ENCODE data around the gene SLC6A11.

SLC6A11 gene

DNA sequence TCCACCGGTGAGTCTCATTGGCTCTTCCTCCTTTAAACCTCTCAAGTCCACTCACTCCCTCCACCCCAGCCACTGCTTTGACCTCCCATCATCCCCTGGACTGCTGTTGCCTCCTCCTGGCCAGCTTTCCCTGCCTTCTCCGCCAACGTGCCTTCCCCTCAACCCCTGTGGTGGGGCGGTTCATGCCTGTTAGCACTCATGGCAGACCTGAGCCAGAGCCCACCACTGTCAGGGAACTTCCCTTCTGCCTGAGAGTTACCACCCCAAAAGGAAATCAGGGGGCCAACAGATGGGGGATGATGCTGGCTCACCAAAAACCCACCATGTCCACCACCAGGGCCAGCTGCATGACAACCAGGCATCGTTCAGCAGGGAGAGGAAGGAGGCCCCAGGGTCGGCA lies 132.3 kb downstream of the SLC6A11 start:
- Histone ChIP-seq H3K4me3 (ENCODE audit: low read depth in 1 of 2, low read length in 2 of 2) (no peak overlapping the region), H3K27ac (ENCODE audit: low read length) (no peak overlapping the region), H3K27me3 (ENCODE audit: low read depth, low read length) (no peaks in the 10 kb centered on the region), H3K9me3 (ENCODE audit: control insufficient read depth in 1 of 2, low read length in 2 of 2) (no peaks in the 10 kb centered on the region), H3K4me1 (ENCODE audit: control insufficient read depth in 1 of 2, insufficient read depth in 2 of 2, low read length in 2 of 2) (no peaks in the 10 kb centered on the region), H3K36me3 (ENCODE audit: control insufficient read depth in 1 of 2, insufficient read depth in 2 of 2, low read length in 2 of 2) (no peaks in the 10 kb centered on the region)

DNA sequence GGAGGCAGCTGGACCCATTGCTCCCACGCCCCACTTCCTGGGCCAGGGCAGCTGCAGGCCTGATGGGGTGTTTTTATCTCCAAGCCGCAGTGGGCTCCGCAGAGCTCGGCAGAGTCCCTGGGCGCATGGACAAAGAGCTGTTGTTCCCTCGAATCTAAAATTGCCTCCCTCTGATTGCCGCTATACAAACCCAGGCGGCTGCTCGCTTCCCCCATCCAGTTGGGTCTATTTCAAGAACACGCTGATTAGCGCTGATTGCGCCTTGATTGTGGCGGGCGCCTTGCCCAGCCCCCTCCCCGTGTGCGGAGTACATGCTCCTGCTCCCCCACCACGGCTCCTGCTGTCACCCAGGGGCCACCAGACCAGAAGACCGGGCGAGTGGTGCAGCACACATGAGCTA lies 133.2 kb downstream of the SLC6A11 start:
- no peak overlapping the region for H3K27ac ChIP-seq (ENCODE audit: low read length)
- H3K36me3 ChIP-seq (ENCODE audit: control insufficient read depth in 1 of 2, insufficient read depth in 2 of 2, low read length in 2 of 2): no peaks in the 10 kb centered on the region
- no peak overlapping the region for H3K4me3 ChIP-seq (ENCODE audit: low read depth in 1 of 2, low read length in 2 of 2)
- H3K9me3 ChIP-seq (ENCODE audit: control insufficient read depth in 1 of 2, low read length in 2 of 2): no peaks in the 10 kb centered on the region
- no peaks in the 10 kb centered on the region for H3K27me3 ChIP-seq (ENCODE audit: low read depth, low read length)
- H3K4me1 ChIP-seq (ENCODE audit: control insufficient read depth in 1 of 2, insufficient read depth in 2 of 2, low read length in 2 of 2): no peaks in the 10 kb centered on the region

DNA sequence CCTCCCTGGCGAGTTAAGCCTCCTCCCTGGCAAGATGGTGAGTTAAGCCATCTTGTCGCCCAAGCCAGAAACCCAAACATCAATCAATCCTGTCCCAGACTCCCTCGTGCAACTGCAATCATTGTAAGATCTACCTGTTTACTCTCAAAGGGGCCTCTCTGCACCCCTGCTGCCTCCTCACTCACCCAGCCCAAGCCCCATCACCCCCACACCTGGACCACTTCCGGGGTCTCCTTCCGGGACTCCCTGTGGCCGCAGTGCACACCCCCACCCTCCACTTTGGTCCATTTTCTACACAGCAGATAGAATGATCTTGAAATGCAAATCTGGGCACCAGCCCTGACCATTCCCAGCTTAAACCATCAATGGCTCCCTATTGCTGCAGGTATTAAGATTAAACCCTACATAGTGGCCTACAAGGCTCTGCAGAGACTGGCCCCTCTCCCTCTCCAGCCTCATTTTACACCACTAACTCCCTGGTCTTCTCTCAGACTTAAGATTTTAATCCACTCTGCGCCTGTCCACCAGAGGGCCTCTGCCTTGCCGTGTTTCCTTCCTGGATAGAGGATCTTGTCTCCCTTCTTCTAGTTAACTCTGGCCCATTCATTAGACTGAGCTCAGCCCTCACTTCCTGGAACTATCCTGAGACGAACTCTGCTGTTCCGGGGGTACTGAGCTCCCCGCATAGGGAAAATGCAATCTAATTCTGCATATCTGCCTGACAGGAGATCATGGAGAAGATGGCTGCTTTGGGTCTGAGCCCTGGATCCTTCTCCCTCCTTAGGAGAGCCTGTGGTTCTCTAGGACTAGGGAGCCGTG lies 134.7 kb downstream of the SLC6A11 start:
- Histone ChIP-seq H3K9me3 (ENCODE audit: control insufficient read depth in 1 of 2, low read length in 2 of 2) (no peaks in the 10 kb centered on the region), H3K27ac (ENCODE audit: low read length) (no peak overlapping the region), H3K27me3 (ENCODE audit: low read depth, low read length) (no peaks in the 10 kb centered on the region), H3K4me1 (ENCODE audit: control insufficient read depth in 1 of 2, insufficient read depth in 2 of 2, low read length in 2 of 2) (no peaks in the 10 kb centered on the region), H3K36me3 (ENCODE audit: control insufficient read depth in 1 of 2, insufficient read depth in 2 of 2, low read length in 2 of 2) (no peaks in the 10 kb centered on the region), H3K4me3 (ENCODE audit: low read depth in 1 of 2, low read length in 2 of 2) (no peak overlapping the region)

DNA sequence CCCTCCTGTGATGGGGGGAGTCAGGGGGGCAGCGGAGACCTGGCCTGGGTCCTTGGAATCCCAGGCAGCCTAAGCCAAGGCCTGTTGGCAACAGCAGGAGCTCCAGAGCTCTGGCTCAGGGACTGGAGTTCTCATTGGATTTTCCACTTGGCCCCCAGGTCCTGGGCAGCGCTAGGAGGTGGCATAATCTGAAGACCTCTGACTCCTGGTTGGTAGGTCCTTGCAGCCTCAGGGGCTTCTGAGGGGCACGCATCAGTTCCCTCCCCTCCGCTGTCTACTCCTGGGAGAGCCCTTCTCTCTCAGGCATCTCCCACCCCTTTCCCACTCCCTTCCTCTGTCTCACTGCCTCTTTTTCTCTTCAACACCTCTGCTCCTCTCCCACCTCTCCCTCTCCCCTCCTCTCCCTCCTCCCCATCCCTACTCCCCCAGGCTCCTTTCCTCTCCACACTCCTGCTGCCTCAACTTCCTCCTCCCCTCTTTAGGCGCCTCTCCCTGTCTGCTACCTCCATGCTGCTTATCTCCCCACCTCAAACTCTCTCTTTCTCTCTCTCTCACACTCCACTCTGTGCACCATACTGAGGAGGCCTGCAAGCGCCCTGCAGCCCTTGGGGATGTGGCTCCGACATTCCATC lies 135.4 kb downstream of the SLC6A11 start:
- Histone ChIP-seq H3K27ac (ENCODE audit: low read length) (no peak overlapping the region), H3K36me3 (ENCODE audit: control insufficient read depth in 1 of 2, insufficient read depth in 2 of 2, low read length in 2 of 2) (no peaks in the 10 kb centered on the region), H3K9me3 (ENCODE audit: control insufficient read depth in 1 of 2, low read length in 2 of 2) (no peaks in the 10 kb centered on the region), H3K27me3 (ENCODE audit: low read depth, low read length) (no peaks in the 10 kb centered on the region), H3K4me3 (ENCODE audit: low read depth in 1 of 2, low read length in 2 of 2) (no peak overlapping the region), H3K4me1 (ENCODE audit: control insufficient read depth in 1 of 2, insufficient read depth in 2 of 2, low read length in 2 of 2) (peaks cover 0 to 4% of the 10 kb centered on the region in 2 donors)

DNA sequence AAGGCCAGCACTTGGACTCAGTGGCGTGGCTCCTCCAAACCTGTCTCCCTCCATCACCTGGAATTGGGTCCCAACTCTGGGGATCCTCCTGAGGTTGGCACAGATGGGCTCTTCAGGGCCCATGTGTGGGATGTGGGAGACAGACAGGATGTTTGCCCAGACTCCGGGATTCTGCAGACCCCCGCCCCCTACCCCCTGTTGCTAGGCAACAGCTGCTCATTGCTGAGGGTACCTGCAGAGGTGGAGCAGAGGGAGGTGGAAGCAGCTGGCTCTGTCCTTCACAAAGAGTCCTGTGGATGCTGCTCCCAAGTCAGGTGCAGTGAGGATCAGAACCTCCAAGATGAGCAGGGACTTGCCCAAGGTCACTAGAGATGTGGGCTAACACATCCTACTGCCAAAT lies 136.5 kb downstream of the SLC6A11 start:
- no peak overlapping the region for H3K27ac ChIP-seq (ENCODE audit: low read length)

DNA sequence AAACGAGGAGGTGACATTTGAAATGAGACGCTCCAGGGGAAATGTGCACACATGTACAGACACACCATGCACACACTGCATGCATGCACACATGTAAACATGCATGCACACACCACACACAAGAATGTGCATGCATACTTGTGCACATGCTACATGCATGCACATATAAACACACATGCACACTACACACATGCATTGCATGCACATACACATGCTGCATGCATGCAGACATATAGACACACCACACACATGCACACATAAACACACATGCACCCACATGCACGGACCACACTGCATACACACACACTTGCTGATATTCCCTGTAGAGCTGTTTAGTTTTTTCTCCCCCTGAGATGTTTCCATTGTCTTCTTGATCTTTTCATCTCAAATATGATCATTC lies 138.7 kb downstream of the SLC6A11 start:
- H3K36me3 ChIP-seq (ENCODE audit: control insufficient read depth in 1 of 2, insufficient read depth in 2 of 2, low read length in 2 of 2): no peaks in the 10 kb centered on the region
- no peak overlapping the region for H3K4me3 ChIP-seq (ENCODE audit: low read depth in 1 of 2, low read length in 2 of 2)
- H3K9me3 ChIP-seq (ENCODE audit: control insufficient read depth in 1 of 2, low read length in 2 of 2): no peaks in the 10 kb centered on the region
- no peaks in the 10 kb centered on the region for H3K27me3 ChIP-seq (ENCODE audit: low read depth, low read length)
- H3K27ac ChIP-seq (ENCODE audit: low read length): no peak overlapping the region
- H3K4me1 ChIP-seq (ENCODE audit: control insufficient read depth in 1 of 2, insufficient read depth in 2 of 2, low read length in 2 of 2): peaks cover 0 to 14% of the 10 kb centered on the region in 2 donors

More for the DNA sequence above, 136.5 kb downstream of the SLC6A11 start:
- Histone ChIP-seq H3K36me3 (ENCODE audit: control insufficient read depth in 1 of 2, insufficient read depth in 2 of 2, low read length in 2 of 2) (no peaks in the 10 kb centered on the region), H3K9me3 (ENCODE audit: control insufficient read depth in 1 of 2, low read length in 2 of 2) (no peaks in the 10 kb centered on the region), H3K27me3 (ENCODE audit: low read depth, low read length) (no peaks in the 10 kb centered on the region), H3K4me1 (ENCODE audit: control insufficient read depth in 1 of 2, insufficient read depth in 2 of 2, low read length in 2 of 2) (peaks cover 0 to 14% of the 10 kb centered on the region in 2 donors), H3K4me3 (ENCODE audit: low read depth in 1 of 2, low read length in 2 of 2) (no peak overlapping the region)

DNA sequence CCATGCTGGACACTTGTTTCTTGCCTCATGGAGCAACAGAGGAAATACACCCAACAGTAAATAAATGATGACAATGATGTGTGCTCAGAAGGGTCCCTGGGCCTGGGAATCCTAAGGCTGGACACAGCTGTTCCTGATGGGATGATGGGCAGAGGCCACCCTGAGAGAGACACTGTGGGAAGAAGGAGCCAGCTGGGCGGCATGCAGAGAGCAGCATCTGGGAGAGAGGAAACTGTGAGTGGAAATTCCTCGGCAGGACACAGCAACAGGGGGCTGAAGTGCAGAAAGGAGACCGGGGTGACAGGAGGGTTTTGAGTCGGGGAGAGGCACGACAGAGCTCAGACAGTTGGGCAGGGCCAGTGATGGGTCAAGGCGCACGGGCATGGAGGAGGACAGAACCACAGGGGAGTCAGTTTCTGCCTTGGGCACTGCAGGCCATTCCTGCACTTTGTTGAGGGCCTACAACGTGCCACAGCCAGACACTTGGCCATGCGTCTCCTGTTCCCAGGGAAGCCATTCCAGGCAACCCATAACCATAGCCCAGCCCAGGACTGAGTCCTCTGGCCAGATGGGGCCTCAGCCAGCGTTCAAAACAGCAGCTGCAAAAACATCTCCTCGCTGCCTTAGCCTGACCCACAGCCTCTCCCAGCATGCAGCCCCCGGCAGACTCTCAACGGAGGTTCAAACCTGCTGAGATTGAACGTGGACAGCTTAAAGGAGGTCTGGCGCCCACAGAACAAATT lies 139.9 kb downstream of the SLC6A11 start:
- Histone ChIP-seq H3K4me1 (ENCODE audit: control insufficient read depth in 1 of 2, insufficient read depth in 2 of 2, low read length in 2 of 2) (peaks cover 0 to 14% of the 10 kb centered on the region in 2 donors), H3K4me3 (ENCODE audit: low read depth in 1 of 2, low read length in 2 of 2) (no peak overlapping the region), H3K27ac (ENCODE audit: low read length) (no peak overlapping the region), H3K36me3 (ENCODE audit: control insufficient read depth in 1 of 2, insufficient read depth in 2 of 2, low read length in 2 of 2) (no peaks in the 10 kb centered on the region), H3K9me3 (ENCODE audit: control insufficient read depth in 1 of 2, low read length in 2 of 2) (no peaks in the 10 kb centered on the region), H3K27me3 (ENCODE audit: low read depth, low read length) (no peaks in the 10 kb centered on the region)

DNA sequence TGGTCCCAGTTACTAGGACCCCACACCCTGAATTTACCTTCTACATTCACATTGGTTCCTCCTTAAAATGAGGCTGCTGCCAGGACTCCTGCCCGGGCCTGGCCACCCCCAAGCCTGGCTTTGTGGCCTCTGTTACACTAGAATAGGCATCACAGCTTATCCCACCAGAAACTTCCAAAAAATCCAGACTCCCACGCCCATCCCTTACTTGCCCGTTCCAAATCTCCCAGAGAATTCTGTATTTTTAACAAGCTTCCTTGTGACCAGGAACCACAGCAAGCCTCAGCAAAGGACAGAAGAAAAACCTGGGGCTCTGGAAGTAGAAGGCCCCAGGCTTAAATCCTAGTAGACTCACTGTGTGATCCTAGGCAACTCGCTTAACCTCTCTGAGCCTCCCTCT lies 140.5 kb downstream of the SLC6A11 start:
- H3K4me1 ChIP-seq (ENCODE audit: control insufficient read depth in 1 of 2, insufficient read depth in 2 of 2, low read length in 2 of 2): peaks cover 0 to 14% of the 10 kb centered on the region in 2 donors

DNA sequence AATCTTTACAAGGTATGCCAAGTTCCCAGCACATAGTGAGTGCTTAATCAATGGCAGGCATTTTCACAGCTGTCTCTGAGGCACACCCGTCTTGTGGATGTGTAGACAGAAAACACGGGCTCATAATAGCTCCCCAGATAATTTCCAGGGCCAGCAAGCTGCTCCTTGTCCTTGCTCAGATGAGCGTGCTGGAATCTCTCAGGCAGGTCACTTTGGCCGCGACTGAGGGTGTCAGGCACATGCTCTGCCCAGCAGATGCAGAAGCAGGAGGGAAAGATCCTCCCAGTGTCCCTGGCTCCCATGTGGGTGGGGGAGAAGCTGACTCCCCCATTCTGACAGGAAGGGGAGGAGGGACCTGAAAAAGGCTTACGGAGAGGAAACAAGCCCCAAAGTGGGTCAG lies 141.0 kb downstream of the SLC6A11 start:
- Histone ChIP-seq H3K4me1 (ENCODE audit: control insufficient read depth in 1 of 2, insufficient read depth in 2 of 2, low read length in 2 of 2) (peaks cover 0 to 14% of the 10 kb centered on the region in 2 donors), H3K9me3 (ENCODE audit: control insufficient read depth in 1 of 2, low read length in 2 of 2) (no peaks in the 10 kb centered on the region), H3K4me3 (ENCODE audit: low read depth in 1 of 2, low read length in 2 of 2) (no peak overlapping the region), H3K27me3 (ENCODE audit: low read depth, low read length) (no peaks in the 10 kb centered on the region), H3K36me3 (ENCODE audit: control insufficient read depth in 1 of 2, insufficient read depth in 2 of 2, low read length in 2 of 2) (no peaks in the 10 kb centered on the region), H3K27ac (ENCODE audit: low read length) (no peak overlapping the region)

More for the DNA sequence above, 140.5 kb downstream of the SLC6A11 start:
- H3K27me3 ChIP-seq (ENCODE audit: low read depth, low read length): no peaks in the 10 kb centered on the region
- no peaks in the 10 kb centered on the region for H3K36me3 ChIP-seq (ENCODE audit: control insufficient read depth in 1 of 2, insufficient read depth in 2 of 2, low read length in 2 of 2)
- no peak overlapping the region for H3K27ac ChIP-seq (ENCODE audit: low read length)
- H3K9me3 ChIP-seq (ENCODE audit: control insufficient read depth in 1 of 2, low read length in 2 of 2): no peaks in the 10 kb centered on the region
- no peak overlapping the region for H3K4me3 ChIP-seq (ENCODE audit: low read depth in 1 of 2, low read length in 2 of 2)

DNA sequence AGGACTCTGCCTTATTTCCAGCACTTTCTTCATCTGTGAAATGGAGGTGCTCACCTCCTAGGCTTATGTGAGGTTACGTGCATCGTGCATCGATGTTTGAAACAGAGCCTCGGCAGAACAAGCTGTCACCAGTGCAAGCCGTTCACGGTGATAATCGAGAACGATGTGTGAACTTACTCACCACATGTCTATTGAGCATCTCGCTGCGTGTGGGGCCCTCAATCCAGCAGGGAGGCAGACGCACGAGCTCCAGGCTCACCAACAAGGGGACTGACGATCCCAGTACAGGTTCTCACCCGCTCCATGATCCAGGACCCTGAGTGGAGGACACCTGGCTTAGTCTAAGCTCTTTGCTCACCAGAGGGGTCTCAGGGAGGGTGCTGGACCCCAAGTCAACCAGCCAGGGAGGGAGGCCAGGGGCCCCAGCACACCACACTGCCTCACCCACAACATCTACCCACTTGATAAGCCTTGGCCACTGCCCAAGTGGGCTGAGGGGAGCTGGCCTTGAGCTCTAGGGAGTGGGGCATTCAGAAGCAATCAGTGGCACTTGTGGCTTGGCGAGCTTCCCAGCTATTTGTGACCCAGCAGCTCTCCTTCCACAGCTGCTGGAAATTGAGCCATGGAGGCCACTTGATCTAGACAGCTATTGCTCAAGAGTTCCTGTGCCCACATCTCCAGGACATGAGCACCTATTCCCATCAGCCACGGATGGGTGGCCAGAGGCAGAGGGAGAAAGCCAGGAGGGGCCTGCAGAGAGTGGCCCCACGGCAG lies 142.1 kb downstream of the SLC6A11 start:
- H3K36me3 ChIP-seq (ENCODE audit: control insufficient read depth in 1 of 2, insufficient read depth in 2 of 2, low read length in 2 of 2): no peaks in the 10 kb centered on the region
- peaks cover 0 to 14% of the 10 kb centered on the region in 2 donors for H3K4me1 ChIP-seq (ENCODE audit: control insufficient read depth in 1 of 2, insufficient read depth in 2 of 2, low read length in 2 of 2)
- H3K4me3 ChIP-seq (ENCODE audit: low read depth in 1 of 2, low read length in 2 of 2): no peak overlapping the region
- H3K27ac ChIP-seq (ENCODE audit: low read length): no peak overlapping the region
- no peaks in the 10 kb centered on the region for H3K27me3 ChIP-seq (ENCODE audit: low read depth, low read length)
- no peaks in the 10 kb centered on the region for H3K9me3 ChIP-seq (ENCODE audit: control insufficient read depth in 1 of 2, low read length in 2 of 2)

DNA sequence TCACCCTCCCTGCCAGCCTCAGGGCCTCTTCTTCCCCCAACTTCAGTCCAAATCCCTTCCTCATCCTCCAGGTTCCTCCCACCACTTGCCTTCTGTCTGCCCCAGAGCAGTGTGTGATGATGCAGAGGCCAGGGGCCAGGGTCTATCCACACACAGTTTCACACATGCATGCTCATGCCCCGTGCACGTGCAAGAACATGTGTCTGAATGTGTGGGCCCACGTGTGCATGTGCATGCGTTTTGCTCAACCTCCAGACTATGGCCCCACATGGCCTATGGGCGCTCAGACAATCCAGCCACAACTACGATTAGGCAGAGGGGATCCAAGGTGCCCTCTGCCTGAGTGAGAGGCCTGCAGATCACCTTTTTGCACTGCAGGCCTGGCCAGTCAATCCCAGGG lies 144.2 kb downstream of the SLC6A11 start:
- Histone ChIP-seq H3K27ac (ENCODE audit: low read length) (no peak overlapping the region), H3K36me3 (ENCODE audit: control insufficient read depth in 1 of 2, insufficient read depth in 2 of 2, low read length in 2 of 2) (no peaks in the 10 kb centered on the region), H3K9me3 (ENCODE audit: control insufficient read depth in 1 of 2, low read length in 2 of 2) (no peaks in the 10 kb centered on the region), H3K27me3 (ENCODE audit: low read depth, low read length) (no peaks in the 10 kb centered on the region), H3K4me3 (ENCODE audit: low read depth in 1 of 2, low read length in 2 of 2) (no peak overlapping the region), H3K4me1 (ENCODE audit: control insufficient read depth in 1 of 2, insufficient read depth in 2 of 2, low read length in 2 of 2) (peaks cover 0 to 14% of the 10 kb centered on the region in 2 donors)

Data from muscle layer of duodenum (tissue), 2 donors.